HepG2 (cell line): Measurements from ENCODE around the gene HECTD4. TPM values are rescaled to one million over a fixed set of nuclear protein-coding genes. Genes with fewer than 3 reads are reported as not detected.

Experiments used
- ATF3 ChIP-seq: sonication (generic); formaldehyde crosslinking; IDR thresholded peaks from 2 replicates; pipeline ENCODE4 v1.4.0; 2020; ENCODE audit warnings: missing genetic modification reagents
- CENPX ChIP-seq: sonication (generic); formaldehyde crosslinking; IDR thresholded peaks from 2 replicates; pipeline ENCODE4 v1.9.0; 2021; ENCODE audit warnings: mild to moderate bottlenecking, missing genetic modification reagents, moderate library complexity
- CREM ChIP-seq, 2 experiments: sonication (generic) in 1 of 2; formaldehyde crosslinking in 1 of 2; IDR thresholded peaks; 2 replicates each; pipeline versions ENCODE4 v1.4.0 to v1.6.1; 2016 to 2020; ENCODE audit warnings: antibody characterized with exemption in 1 of 2, mild to moderate bottlenecking in 1 of 2, missing genetic modification reagents in 1 of 2
- DNMT1 ChIP-seq: sonication (generic); formaldehyde crosslinking; IDR thresholded peaks from 2 replicates; pipeline ENCODE4 v1.5.1; 2020; ENCODE audit warnings: mild to moderate bottlenecking, missing genetic modification reagents
- E2F1 ChIP-seq: sonication (generic); formaldehyde crosslinking; IDR thresholded peaks from 2 replicates; pipeline ENCODE4 v1.5.0; 2020; ENCODE audit warnings: missing genetic modification reagents
- ELK4 ChIP-seq: sonication (generic); formaldehyde crosslinking; IDR thresholded peaks from 2 replicates; pipeline ENCODE4 v1.9.0; 2021; ENCODE audit warnings: missing genetic modification reagents, borderline replicate concordance
- FOSL1 ChIP-seq: sonication (generic); formaldehyde crosslinking; IDR thresholded peaks from 2 replicates; pipeline ENCODE4 v1.9.0; 2021; ENCODE audit warnings: missing genetic modification reagents, borderline replicate concordance
- FOXJ3 ChIP-seq: sonication (generic); formaldehyde crosslinking; IDR thresholded peaks from 2 replicates; pipeline ENCODE4 v1.4.0; 2020; ENCODE audit warnings: missing genetic modification reagents, mild to moderate bottlenecking, borderline replicate concordance
- GTF2F1 ChIP-seq: fragments of 150-350 bp; IDR thresholded peaks from 2 replicates; pipeline ENCODE4 v1.6.1; 2014; ENCODE audit warnings: low read length
- HNF4G ChIP-seq, 2 experiments: sonication (generic) in 1 of 2; formaldehyde crosslinking in 1 of 2; IDR thresholded peaks; 2 replicates each; pipeline versions ENCODE4 v1.4.0 to v1.6.1; 2011 to 2020; ENCODE audit warnings: borderline replicate concordance in 2 of 2, low read depth in 2 of 2, mild to moderate bottlenecking in 2 of 2, low read length in 1 of 2, missing genetic modification reagents in 1 of 2, moderate library complexity in 1 of 2
- KAT8 ChIP-seq: IDR thresholded peaks from 2 replicates; pipeline ENCODE4 v1.6.1; 2016; ENCODE audit warnings: missing genetic modification reagents, missing compliant biosample characterization
- MED8 ChIP-seq: sonication (generic); formaldehyde crosslinking; IDR thresholded peaks from 2 replicates; pipeline ENCODE4 v1.8.1; 2023; ENCODE audit warnings: mild to moderate bottlenecking, missing genetic modification reagents; ENCODE audit not compliant: insufficient replicate concordance
- NFRKB ChIP-seq: fragments of 450-650 bp; IDR thresholded peaks from 2 replicates; pipeline ENCODE4 v1.6.1; 2017
- NFYC ChIP-seq: IDR thresholded peaks from 2 replicates; pipeline ENCODE4 v1.6.1; 2016; ENCODE audit warnings: missing genetic modification reagents, missing compliant biosample characterization
- SAP130 ChIP-seq: IDR thresholded peaks from 2 replicates; pipeline ENCODE4 v1.6.1; 2016; ENCODE audit warnings: low read depth
- SMAD1 ChIP-seq: sonication (generic); formaldehyde crosslinking; IDR thresholded peaks from 2 replicates; pipeline ENCODE4 v1.4.0; 2020; ENCODE audit warnings: missing genetic modification reagents, low read depth, mild to moderate bottlenecking, borderline replicate concordance
- SRY ChIP-seq: sonication (generic); formaldehyde crosslinking; IDR thresholded peaks from 2 replicates; pipeline ENCODE4 v1.8.0; 2022; ENCODE audit warnings: mild to moderate bottlenecking, missing genetic modification reagents
- TFE3 ChIP-seq: IDR thresholded peaks from 2 replicates; pipeline ENCODE4 v1.6.1; 2016
- THAP11 ChIP-seq: IDR thresholded peaks from 2 replicates; pipeline ENCODE4 v1.6.1; 2016; ENCODE audit warnings: missing biosample characterization, missing genetic modification reagents
- XRCC5 ChIP-seq: fragments of 200-400 bp; formaldehyde crosslinking; optimal IDR thresholded peaks from 2 replicates; pipeline ENCODE3; 2017; ENCODE audit warnings: mild to moderate bottlenecking, low read length
- ZBTB25 ChIP-seq: IDR thresholded peaks from 2 replicates; pipeline ENCODE4 v1.6.1; 2018; ENCODE audit warnings: missing genetic modification reagents
- ZNF460 ChIP-seq: sonication (generic); formaldehyde crosslinking; IDR thresholded peaks from 2 replicates; pipeline ENCODE4 v1.5.1; 2020; ENCODE audit warnings: missing genetic modification reagents, mild to moderate bottlenecking, borderline replicate concordance
- ZNF746 ChIP-seq: sonication (generic); formaldehyde crosslinking; IDR thresholded peaks from 2 replicates; pipeline ENCODE4 v1.8.0; 2022; ENCODE audit warnings: mild to moderate bottlenecking, missing genetic modification reagents
- ZNF766 ChIP-seq: sonication (generic); formaldehyde crosslinking; IDR thresholded peaks from 2 replicates; pipeline ENCODE4 v1.5.0; 2020; ENCODE audit warnings: missing genetic modification reagents, borderline replicate concordance
- ZSCAN21 ChIP-seq: sonication (generic); formaldehyde crosslinking; IDR thresholded peaks from 2 replicates; pipeline ENCODE4 v1.8.0; 2022; ENCODE audit warnings: mild to moderate bottlenecking, missing genetic modification reagents, moderate library complexity, borderline replicate concordance
- polyA plus RNA-seq, 8 experiments: library from polyadenylated mRNA; depleted of rRNA in 3 of 8; stranded (reverse) in 7 of 8; unstranded in 1 of 8; fragments of >200 nt; fragmentation: Illumina TruSeq in 4 of 8; extraction: Trizol in 4 of 8; gene quantifications; 2 replicates each; pipeline versions ENCODE4 v1.2.1 to v1.2.3, GENCODE V29; 2011 to 2016; ENCODE audit warnings: low read depth in 4 of 8, missing spikeins in 1 of 8, mixed read lengths in 1 of 8; ENCODE audit not compliant: insufficient read depth in 1 of 8
- total RNA-seq, 5 experiments: library from RNA; depleted of rRNA; stranded (reverse); fragments of >200 nt; fragmentation: Illumina TruSeq; extraction: Trizol; gene quantifications; 2 replicates each; pipeline ENCODE4 v1.2.3, GENCODE V29; 2016; ENCODE audit warnings: low read depth in 1 of 5

HECTD4 gene
- total and polyA plus RNA-seq, 2 of the 13 experiments (the other 11 are each of a cell fraction or from before 2014, with no cell fraction given): 9.0 to 11.4 TPM

GRCh38 chr12:112125250-112125999 is 256.8 kb downstream of the HECTD4 start, which contains the start of gene TRAFD1 (continued):
- no peak for TF ChIP-seq MED8
- no peak for TF ChIP-seq GTF2F1
- TF ChIP-seq ZNF460 (CRISPR knock-in tag): no peak
- peak; percentile 74; the same call in 1 of the 2 replicates for TF ChIP-seq DNMT1 (CRISPR knock-in tag)
- no peak for TF ChIP-seq NFRKB
- TF ChIP-seq SMAD1 (CRISPR knock-in tag): 0 out of 2 replicates have a peak, but pooled peaks have one; percentile 85
- peak; percentile 72 for TF ChIP-seq THAP11 (CRISPR knock-in tag)
- peak; percentile 78 for TF ChIP-seq XRCC5
- TF ChIP-seq SAP130 (CRISPR knock-in tag): peak; percentile 98
- peak; percentile 100 for TF ChIP-seq NFYC (CRISPR knock-in tag)
- no peak for TF ChIP-seq ZNF746
- no peak for TF ChIP-seq ATF3 (CRISPR knock-in tag)
- no peak for TF ChIP-seq CENPX
- TF ChIP-seq SRY (CRISPR knock-in tag): no peak
- TF ChIP-seq ZBTB25: no peak
- TF ChIP-seq ELK4 (CRISPR knock-in tag): no peak
- peak; percentile 86 for TF ChIP-seq KAT8 (CRISPR knock-in tag)
- no peak for TF ChIP-seq HNF4G (IDR thresholded peaks at IDR 0.05; ENCODE audit: borderline replicate concordance, low read depth, low read length)
- no peak for TF ChIP-seq HNF4G (CRISPR knock-in tag; IDR thresholded peaks at IDR 0.05; ENCODE audit: borderline replicate concordance, low read depth)
- no peak for TF ChIP-seq FOXJ3 (CRISPR knock-in tag)
- TF ChIP-seq CREM (IDR thresholded peaks at IDR 0.05): peak; percentile 61
- TF ChIP-seq CREM (CRISPR knock-in tag; IDR thresholded peaks at IDR 0.05): no peak
- TF ChIP-seq ZSCAN21 (CRISPR knock-in tag): peak; percentile 86; the same call in 1 of the 2 replicates
- no peak for TF ChIP-seq TFE3
- 0 out of 2 replicates have a peak, but pooled peaks have one; percentile 14 for TF ChIP-seq E2F1 (CRISPR knock-in tag)
- peak; percentile 25; the same call in 1 of the 2 replicates for TF ChIP-seq ZNF766 (CRISPR knock-in tag)
- TF ChIP-seq FOSL1: no peak
